ENCODE data around the gene ATP6AP2.

GRCh38 chrX:40538406-40538805 is 42.4 kb upstream of the ATP6AP2 start:
- TF ChIP-seq CREB1 (CRISPR knock-in tag; IDR thresholded peaks at IDR 0.05; ENCODE audit: low read depth): no peak
- TF ChIP-seq CTCF (conservative IDR thresholded peaks at IDR 0.05; ENCODE audit: low read depth in 2 of 2): no peak
- TF ChIP-seq EZH2 (IDR thresholded peaks at IDR 0.05; ENCODE audit: low read depth, unreplicated experiment): no peak
- no peak for TF ChIP-seq STAT1 (IDR thresholded peaks at IDR 0.05; ENCODE audit: unreplicated experiment)
- TF ChIP-seq POLR2AphosphoS5 (IDR thresholded peaks at IDR 0.05; ENCODE audit: low read depth): no peak
- TF ChIP-seq NANOG (IDR thresholded peaks at IDR 0.05; ENCODE audit: borderline replicate concordance): no peak
- no peak for TF ChIP-seq JUNB (IDR thresholded peaks at IDR 0.05; ENCODE audit: unreplicated experiment)
